Adipose tissue (tissue), 3 donors: ENCODE results near the gene ACP3. TPM values are rescaled to one million over a fixed set of nuclear protein-coding genes. Genes with fewer than 3 reads are reported as not detected.
"Not testable (repeated sequence)": the region's sequence is repeated elsewhere in the genome, so short reads cannot be mapped to it uniquely, and the experiment has no call there.

Source experiments
- H3K27ac ChIP-seq: one replicate; pipeline ENCODE4 v1.5.1; 2013; ENCODE audit warnings: low read depth, low read length
- WGBS, 3 donors: extraction: QIAGEN DNeasy Blood & Tissue Kit; methylation state at CpG; one replicate each; pipeline ENCODE4 v1.1.7; 2013; 5-methylcytosine and 5-hydroxymethylcytosine counted together
- polyA plus RNA-seq, 3 donors: library from polyadenylated mRNA; stranded (reverse); fragments of 200-250 nt; gene quantifications; one replicate each; pipeline ENCODE4 v1.2.3, GENCODE V29; 2013
- donor health status: healthy with polysubstance abuse.
- donor health status: Bipolar disorder and iron deficiency.
- donor health status: healthy.

The ACP3 gene
- polyA plus RNA-seq, 3 donors, result 1.2 to 2.5 (median 1.7) TPM

DNA sequence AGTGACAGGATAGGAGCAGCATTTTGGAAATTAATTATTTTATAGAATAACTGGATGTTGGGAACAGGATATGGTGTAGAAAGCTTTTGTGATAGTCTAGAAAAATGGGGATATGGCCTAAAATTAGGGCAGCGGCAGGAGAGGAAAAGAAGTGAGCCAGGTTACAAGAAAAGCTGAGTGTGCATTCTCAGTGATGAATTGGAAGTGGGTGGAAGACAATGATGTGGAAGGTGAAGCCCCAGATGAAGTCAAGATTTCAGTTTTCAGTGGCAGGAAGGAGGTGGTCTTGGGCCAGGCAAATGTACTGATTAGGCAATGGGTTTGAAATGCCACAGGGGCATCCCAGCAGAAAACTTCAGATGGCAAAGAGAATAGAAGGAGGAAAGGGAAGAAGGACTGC is 33.6 kb downstream of the ACP3 start:
- WGBS, 3 donors, result 36 to 75% (median 42%) methylated on average over 1 of the region's 1 CpG

DNA sequence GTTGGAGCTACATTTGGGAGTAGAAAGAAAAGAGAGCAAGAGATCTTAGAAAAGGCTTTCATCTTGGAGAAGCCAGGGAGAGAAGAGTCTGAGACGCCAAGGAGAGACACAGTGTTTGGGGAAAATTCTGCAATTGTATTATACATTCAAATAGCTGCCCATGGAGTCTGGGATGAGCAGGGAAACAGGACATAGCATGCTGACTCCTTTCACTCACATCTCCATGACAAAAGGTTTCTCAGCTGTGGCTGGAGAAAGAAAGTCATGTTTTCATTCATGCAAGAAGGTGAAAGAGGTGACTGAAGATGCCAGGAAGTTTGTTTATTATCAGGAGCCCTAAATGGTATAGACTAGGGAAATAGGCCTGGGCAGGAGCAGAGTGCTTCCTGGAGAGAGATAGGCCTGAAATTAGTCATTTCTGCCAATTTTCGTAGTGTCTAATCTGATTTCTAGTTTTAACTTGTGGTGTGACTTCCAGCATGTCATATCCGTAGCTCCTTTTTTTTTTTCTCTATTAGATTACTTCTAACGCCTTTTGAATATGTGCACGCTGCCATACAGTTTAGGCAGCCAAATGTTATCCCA is 34.1 kb downstream of the ACP3 start:
- no peak overlapping the region for H3K27ac ChIP-seq
- WGBS, 3 donors, result 71 to 86% (median 82%) methylated on average over 5 of the region's 5 CpGs

More for the DNA sequence above, 33.6 kb downstream of the ACP3 start:
- no peak overlapping the region for H3K27ac ChIP-seq

DNA sequence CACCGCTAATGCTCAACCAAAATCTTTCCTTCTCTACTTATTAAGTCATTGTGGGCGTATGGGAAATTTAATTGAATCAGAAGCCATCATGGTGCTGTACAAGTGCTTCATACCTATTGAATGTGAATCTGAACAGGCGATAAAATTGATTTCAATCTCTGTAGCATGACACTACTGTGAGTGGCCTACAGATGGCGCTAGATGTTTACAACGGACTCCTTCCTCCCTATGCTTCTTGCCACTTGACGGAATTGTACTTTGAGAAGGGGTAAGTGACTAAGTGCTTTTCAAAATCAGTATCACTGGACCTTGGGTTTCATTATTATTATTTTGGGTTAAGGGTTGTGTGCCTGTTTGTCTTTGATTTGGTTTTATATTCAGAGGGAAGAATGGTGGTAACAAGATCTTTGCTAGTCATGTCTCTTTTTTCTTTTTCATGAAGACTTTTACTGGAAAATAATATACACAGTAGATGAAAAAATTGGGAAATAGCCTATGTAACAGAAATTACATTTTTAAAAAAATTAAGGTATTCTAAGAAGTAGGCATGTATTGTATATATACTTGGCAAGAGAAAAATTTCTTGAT is 35.4 kb downstream of the ACP3 start:
- no peak overlapping the region for H3K27ac ChIP-seq
- 15 to 20% (median 17%) methylated on average over 6 of the region's 6 CpGs for WGBS, 3 donors

DNA sequence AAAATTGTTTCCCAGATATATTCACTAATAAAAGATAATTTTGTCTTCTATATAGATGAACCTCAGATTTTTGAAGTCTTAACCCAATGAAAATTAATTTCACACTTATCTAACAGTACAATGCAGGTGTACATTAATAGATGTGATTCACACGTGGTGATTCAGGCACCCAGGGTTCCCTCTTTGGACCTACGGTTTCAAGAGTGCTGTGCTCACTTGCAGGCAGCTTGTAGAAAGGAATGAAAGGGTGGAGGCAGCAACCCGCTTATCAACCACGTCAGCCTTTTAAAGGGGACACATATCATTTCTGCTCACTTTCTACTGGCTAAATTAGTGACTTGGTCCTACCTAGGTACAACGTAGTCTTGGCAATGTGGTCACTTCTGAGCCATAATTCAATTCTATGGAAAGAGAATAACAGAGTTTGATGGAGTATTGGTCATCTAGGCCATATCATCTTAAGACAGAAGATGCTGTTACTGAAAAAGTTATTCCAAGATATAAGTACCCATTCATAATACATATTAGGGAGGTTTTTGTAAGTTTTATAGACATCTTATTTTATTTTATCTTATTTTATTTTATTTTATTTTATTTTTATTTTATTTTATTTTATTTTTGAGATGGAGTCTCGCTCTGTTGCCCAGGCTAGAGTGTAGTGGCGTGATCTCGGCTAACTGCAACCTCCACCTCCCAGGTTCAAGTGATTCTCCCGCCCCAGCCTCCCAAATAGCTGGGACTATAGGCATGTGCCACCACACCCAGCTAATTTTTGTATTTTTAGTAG is 37.9 kb downstream of the ACP3 start:
- 74 to 77% (median 74%) methylated on average over 9 of the region's 9 CpGs for WGBS, 3 donors
- H3K27ac ChIP-seq, result no peak overlapping the region

DNA sequence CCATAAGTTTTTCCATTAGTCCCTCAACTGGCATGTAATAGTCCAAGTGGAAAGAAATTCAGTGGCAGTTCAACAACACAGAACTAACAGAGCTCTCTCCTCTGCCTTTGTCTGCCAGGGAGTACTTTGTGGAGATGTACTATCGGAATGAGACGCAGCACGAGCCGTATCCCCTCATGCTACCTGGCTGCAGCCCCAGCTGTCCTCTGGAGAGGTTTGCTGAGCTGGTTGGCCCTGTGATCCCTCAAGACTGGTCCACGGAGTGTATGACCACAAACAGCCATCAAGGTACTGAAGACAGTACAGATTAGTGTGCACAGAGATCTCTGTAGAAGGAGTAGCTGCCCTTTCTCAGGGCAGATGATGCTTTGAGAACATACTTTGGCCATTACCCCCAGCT is 39.4 kb downstream of the ACP3 start:
- WGBS, 3 donors, result 87 to 92% (median 91%) methylated on average over 5 of the region's 5 CpGs
- no peak overlapping the region for H3K27ac ChIP-seq

DNA sequence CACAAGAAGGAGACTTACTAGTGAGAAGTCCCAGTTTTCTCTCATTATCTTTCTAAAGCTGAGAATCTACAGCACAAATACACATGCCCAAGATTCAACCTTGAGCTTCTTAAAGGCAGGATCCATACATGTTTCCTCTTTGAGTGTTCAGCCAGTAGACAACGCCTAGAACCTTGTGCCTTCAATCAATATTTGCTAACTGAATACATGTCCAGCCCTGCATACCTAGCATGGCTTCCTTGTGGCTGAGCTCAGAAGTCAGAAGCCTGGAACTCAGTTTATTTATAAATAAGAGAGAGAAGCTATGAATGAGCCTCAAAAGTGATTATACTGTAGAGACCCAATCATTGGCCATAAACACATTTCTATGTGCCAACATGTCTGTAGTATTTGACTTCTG is 43.5 kb downstream of the ACP3 start:
- H3K27ac ChIP-seq, result no peak overlapping the region
- 0 to 95% (median 54%) methylated on average over 1 of the region's 1 CpG for WGBS, 3 donors

DNA sequence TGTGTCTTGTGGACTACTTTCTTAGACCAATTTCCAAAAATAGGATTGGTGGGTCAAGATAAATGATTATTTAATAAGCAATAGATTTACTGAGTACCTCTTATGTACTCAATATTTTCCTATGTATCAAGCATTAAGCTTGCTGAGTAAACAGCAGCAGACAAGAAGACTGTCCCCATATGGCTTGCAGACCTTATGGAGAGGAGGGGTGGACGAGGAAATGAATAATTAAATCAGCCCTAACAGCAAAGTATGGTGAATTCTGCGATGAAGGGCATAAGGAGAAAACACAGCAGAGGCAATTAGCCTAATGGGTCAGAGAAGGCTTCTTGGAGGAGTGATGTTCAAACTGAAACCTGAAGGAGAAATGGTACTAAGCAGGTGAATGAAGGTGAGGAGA is 45.1 kb downstream of the ACP3 start:
- WGBS, 3 donors, result 46 to 90% (median 85%) methylated on average over 2 of the region's 2 CpGs
- H3K27ac ChIP-seq, result no peak overlapping the region

DNA sequence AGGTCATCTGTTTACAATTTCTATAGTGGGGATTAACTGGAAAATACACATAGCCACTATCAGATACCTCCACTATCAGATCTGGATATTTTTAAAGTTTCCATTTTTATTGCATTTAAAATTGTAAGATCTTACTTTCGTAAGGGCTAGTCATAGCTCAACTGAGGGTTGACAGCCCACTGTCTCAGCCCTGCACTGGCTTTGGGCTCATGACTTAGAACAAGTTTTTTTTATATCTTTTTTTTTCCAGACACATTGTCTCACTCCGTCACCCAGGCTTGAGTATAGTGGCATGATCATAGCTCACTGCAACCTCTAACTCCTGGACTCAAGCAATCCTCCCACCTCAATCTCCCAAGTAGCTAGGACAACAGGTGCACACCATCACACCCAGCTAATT is 51.3 kb downstream of the ACP3 start:
- 84 to 92% (median 87%) methylated on average over 2 of the region's 2 CpGs for WGBS, 3 donors
- H3K27ac ChIP-seq, result no peak overlapping the region

DNA sequence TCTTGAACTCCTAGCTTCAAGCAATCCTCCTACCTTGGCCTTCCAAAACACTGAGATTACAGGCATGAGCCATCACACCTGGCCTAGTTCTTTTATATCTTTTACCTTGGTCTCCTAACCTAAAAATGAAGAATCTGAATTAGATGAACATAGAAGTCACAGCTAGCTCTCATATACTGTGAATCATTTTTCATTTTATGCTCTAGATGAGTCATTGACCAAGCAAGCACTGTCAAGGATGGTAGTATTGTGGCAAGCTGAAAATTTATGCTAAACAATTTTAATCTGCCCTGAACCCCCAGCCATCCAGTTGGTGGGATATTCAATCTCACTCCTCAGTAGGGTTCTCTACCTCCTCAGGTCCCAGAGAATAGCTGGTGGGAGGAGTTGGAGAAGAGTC is 51.8 kb downstream of the ACP3 start:
- H3K27ac ChIP-seq, result no peak overlapping the region

DNA sequence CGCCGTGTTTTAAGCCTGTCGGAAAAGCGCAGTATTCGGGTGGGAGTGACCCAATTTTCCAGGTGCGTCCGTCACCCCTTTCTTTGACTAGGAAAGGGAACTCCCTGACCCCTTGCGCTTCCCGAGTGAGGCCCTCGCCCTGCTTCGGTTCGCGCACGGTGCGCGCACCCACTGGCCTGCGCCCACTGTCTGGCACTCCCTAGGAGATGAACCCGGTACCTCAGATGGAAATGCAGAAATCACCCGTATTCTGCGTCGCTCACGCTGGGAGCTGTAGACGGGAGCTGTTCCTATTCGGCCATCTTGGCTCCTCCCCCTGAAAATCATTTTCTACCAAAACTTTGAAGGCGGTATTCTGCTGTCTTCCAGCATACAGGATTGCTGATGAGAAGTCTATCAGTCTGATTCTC is 59.7 kb downstream of the ACP3 start:
- not testable (repeated sequence) for H3K27ac ChIP-seq
- 77 to 88% (median 78%) methylated on average over 25 of the region's 25 CpGs for WGBS, 3 donors

DNA sequence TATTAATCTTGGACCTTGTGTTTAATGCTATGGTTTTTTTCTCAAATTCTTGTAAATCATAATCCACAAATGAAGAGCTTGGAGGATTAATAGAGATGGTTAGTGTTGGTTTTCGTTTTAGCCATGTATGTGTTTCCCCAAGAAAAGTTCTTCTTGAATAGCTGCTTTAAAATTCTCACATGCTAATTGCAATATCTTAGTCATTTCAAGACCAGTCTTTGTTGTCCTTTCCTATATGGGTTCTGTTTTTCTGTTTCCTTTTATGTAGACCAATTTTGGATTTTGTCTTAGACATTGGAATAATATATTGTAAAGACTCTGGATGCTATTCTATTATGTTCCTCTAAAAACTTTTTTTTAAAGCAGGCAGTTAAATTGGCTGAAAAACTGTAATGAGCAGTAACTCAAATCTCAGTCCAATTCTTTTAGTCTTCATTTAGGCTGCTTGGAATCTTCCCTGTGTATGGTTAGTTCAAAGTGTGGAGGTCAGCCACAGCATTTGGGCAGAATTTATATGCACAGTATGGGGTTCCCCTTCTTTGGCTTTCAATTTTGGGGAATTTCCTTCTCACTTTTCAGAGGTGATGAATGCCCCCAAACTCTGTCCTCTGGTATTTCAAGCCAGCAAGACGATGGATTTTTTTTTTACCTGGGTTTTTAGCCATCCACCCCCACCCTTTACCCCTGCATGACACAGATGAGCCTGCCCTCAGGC is 61.0 kb downstream of the ACP3 start:
- no peak overlapping the region for H3K27ac ChIP-seq
- WGBS, 3 donors, result 70 to 84% (median 83%) methylated on average over 2 of the region's 2 CpGs

DNA sequence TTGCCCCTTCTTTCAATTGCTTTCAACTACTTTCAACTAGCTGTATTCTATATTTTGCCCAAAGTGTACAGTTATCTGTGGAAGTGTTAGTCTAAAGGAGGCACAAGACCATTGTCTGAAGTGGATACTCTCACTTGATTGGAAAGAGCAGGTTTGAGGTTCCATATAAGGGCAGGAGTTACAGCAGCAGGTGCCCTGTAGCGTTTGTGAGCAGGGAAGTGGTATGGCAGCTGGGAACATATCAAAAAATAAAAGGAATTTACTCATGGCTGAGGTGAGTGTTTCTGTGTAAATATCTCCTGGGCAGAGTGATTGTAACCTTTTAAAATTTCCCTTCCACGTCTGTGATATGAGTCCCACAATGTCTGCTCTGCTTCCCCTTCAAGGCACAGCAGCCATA is 61.6 kb downstream of the ACP3 start:
- WGBS, 3 donors, result 49 to 64% (median 59%) methylated on average over 2 of the region's 2 CpGs

DNA sequence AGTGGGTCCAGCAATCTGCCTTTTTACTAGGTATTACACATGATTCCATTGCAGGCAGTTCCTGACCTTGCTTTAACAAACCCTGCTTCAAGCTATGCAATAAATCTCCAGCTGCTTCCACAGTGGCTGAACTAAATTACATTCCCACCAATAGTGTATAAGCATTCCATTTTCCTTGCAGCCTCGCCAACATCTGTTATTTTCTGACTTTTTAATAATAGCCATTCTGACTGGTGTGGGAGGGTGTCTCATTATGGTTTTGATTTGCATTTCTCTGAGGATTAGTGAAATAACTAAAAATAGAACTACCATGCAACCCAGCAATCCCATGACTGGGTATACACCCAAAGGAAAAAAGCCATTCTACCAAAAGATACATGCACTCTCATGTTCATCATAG is 63.7 kb downstream of the ACP3 start:
- no peak overlapping the region for H3K27ac ChIP-seq
- 81 to 85% (median 84%) methylated on average over 1 of the region's 1 CpG for WGBS, 3 donors

More for the DNA sequence above, 61.6 kb downstream of the ACP3 start:
- H3K27ac ChIP-seq, result no peak overlapping the region

DNA sequence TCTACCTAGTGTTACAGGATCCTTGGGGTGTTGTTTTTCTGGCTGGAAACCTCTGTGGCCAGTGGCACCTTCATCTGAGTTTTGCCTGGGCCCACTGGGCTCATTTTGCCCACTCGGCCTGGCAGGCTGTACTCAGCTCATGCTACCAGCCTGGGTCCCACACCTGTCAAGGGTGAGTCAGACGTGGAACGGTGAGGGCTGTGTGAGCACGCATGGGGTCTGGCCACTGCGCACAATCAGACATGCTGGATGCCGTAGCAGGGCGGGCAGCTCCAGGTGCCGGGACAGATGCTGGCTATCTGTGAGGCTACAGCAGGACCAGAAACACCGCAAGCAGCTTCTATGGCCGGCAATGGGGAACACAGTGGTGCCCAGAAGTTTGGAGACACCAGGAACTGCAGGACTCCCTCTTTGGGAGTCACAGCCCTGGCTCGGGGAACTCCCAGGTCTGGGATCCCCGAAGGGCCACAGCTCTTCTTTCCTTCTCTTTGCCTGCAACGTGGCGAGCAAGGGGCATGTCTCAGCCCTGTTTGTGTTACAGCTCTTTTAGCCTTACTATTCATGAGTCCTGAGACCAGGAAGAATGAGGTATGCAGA is 64.2 kb downstream of the ACP3 start:
- 74 to 94% (median 82%) methylated on average over 14 of the region's 14 CpGs for WGBS, 3 donors

DNA sequence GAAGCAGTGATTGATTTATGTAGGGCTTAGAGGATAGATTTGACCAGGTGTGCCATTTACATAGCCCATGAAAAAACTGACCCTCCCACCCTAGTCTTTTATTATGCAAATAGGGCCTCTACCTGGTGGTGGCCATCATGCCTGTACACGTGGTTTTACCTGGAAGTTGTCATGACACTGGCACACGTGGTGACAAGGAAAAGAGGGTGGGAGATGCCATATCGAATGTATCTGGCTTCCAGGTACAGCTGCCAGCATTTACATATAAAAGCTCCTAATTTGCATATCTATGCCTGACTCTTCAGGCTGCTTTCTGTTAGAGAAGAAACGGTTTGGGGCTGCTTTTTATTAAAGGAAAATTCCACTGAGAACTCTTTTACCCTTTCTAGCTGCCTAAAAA is 65.1 kb downstream of the ACP3 start:
- no peak overlapping the region for H3K27ac ChIP-seq
- 50 to 79% (median 52%) methylated on average over 4 of the region's 4 CpGs for WGBS, 3 donors

More for the DNA sequence above, 64.2 kb downstream of the ACP3 start:
- H3K27ac ChIP-seq, result no peak overlapping the region

DNA sequence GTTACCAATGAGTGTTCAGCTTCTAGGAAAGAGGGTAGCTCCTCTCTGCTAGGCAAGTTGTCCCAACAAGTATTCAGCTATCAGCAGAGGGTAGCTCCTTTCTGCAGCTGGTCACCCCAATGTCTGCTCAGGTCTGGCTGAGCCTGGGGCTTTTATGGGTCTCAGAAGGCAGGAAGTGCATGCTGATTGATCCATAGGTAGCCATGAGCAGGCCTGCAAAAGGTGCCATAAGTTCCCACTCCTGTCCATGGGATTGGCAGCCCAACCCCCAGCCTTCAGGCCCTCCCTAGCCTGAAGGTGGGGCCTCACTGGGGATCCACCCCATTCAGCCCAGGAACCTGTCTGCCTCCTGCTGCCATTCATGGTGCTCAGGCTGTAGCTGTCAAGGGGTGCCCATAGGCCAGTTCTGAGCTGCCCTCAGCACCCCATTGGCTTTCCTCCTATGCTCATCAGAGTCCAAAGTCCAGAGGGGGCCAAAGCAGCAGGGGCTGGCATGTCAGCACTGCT is 65.5 kb downstream of the ACP3 start:
- H3K27ac ChIP-seq, result no peak overlapping the region

DNA sequence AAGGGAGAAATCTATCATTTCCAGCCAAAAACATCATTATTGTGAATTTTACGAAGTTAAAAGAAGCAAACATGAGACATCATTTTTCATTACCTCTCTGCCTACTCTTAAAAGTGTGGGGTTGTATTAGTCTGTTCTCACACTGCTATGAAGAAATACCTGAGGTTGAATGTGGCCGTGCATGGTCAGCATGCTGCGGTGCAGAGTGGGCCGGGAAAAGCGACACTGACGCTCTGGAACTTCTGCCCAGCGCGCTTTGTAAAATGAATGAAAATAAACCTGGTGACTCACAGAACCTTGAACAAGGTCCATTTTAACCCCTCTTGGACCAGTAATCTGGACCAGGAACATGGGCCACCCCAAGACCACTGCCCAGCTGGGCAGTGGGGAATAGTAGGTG is 69.1 kb downstream of the ACP3 start:
- H3K27ac ChIP-seq, result no peak overlapping the region
- 65 to 92% (median 89%) methylated on average over 8 of the region's 8 CpGs for WGBS, 3 donors

DNA sequence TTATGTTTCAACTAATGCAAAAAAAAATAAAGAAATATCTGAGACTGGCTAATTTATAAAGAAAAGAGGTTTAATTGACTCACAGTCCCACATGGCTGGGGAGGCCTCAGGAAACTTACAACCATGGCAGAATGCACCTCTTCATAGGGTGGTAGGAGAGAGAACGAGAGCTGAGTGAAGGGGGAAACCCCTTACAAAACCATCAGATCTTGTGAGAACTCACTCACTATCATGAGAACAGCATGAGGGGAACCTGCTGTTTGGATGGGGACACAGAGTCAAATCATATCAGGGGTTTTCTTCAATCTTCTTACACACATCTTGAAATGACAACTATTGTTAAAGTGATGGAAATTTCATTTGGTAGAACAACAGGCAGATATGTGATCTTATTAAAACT is 75.5 kb downstream of the ACP3 start:
- H3K27ac ChIP-seq, result not testable (repeated sequence)
- 67 to 89% (median 85%) methylated on average over 1 of the region's 1 CpG for WGBS, 3 donors

DNA sequence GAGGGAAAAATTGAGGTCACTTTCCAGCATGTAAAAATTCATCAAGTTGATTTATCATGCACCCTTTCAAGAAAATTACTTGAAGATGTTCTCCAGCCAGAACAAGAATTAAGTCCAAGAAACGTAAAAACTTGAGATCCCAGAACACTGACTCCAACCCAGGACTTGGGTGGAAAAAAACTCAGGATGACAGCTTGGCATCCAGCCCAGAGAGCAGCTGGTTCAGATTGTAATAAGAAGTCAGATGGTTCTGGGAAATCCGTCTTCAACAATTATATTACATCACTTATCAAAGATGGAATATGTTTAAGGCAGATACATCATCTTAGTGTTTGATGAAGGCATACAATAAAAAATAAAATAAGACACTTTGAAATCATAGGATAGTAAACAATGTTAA is 77.1 kb downstream of the ACP3 start:
- no peak overlapping the region for H3K27ac ChIP-seq
- 22 to 40% (median 27%) methylated on average over 2 of the region's 2 CpGs for WGBS, 3 donors
